Activated CD4-positive, alpha-beta T cell treated with anti-CD3 and anti-CD28 coated beads, Interleukin-2, amount 50 U/mL, for 4 hours (primary cell): Measurements from ENCODE around the gene LAIR1.
"Not testable (repeated sequence)": the region's sequence is repeated elsewhere in the genome, so short reads cannot be mapped to it uniquely, and the experiment has no call there.

ENCODE experiments used
- DNase-seq, 2 experiments: peaks; one replicate each; pipeline ENCODE4 v3.0.0-alpha.2; 2020

LAIR1 gene

GRCh38 chr19:54364775-54365257, at the start of gene LAIR1:
Gene LAIR1 (minus strand): TSS chr19:54364931. CDS start chr19:54364804, 127 bp downstream.
- peak; percentile 35 to 37 for DNase-seq

- DNase-seq, result no peak
Observed at GRCh38 chr19:54414156-54414555, 49.4 kb upstream of the LAIR1 start.

- DNase-seq, result no peak
Observed at GRCh38 chr19:54412877-54413276, 48.1 kb upstream of the LAIR1 start.

- DNase-seq, result no peak
Observed at GRCh38 chr19:54411033-54411432, 46.3 kb upstream of the LAIR1 start.

GRCh38 chr19:54408456-54409026, 43.8 kb upstream of the LAIR1 start:
- DNase-seq, result no peak

GRCh38 chr19:54407780-54408179, 43.0 kb upstream of the LAIR1 start:
- DNase-seq, result no peak

- no peak for DNase-seq
Observed at GRCh38 chr19:54405628-54406027, 40.9 kb upstream of the LAIR1 start.

- no peak for DNase-seq
Observed at GRCh38 chr19:54403054-54403453, 38.3 kb upstream of the LAIR1 start.

GRCh38 chr19:54400913-54401312, 36.2 kb upstream of the LAIR1 start:
- DNase-seq, result no peak

GRCh38 chr19:54399189-54399588, 34.5 kb upstream of the LAIR1 start:
- no peak for DNase-seq

- DNase-seq, result no peak
Observed at GRCh38 chr19:54395685-54396084, 31.0 kb upstream of the LAIR1 start.

- DNase-seq, result no peak
Observed at GRCh38 chr19:54393381-54393780, 28.6 kb upstream of the LAIR1 start.

- no peak for DNase-seq
Observed at GRCh38 chr19:54392105-54392504, 27.4 kb upstream of the LAIR1 start.

- DNase-seq, result no peak
Observed at GRCh38 chr19:54391589-54392061, 26.9 kb upstream of the LAIR1 start.

- DNase-seq, result peak; percentile 58
Observed at GRCh38 chr19:54390942-54391577, 26.3 kb upstream of the LAIR1 start.

- no peak for DNase-seq
Observed at GRCh38 chr19:54389553-54389952, 24.8 kb upstream of the LAIR1 start.

- no peak for DNase-seq
Observed at GRCh38 chr19:54388802-54389139, 24.0 kb upstream of the LAIR1 start.

GRCh38 chr19:54387991-54388801, 23.5 kb upstream of the LAIR1 start:
- peak; percentile 21 to 25 for DNase-seq

GRCh38 chr19:54383330-54383729, 18.6 kb upstream of the LAIR1 start:
- no peak for DNase-seq

GRCh38 chr19:54382041-54382440, 17.3 kb upstream of the LAIR1 start:
- not testable (repeated sequence) for DNase-seq

- DNase-seq, result no peak
Observed at GRCh38 chr19:54380897-54381296, 16.2 kb upstream of the LAIR1 start.

GRCh38 chr19:54379187-54379678, 14.5 kb upstream of the LAIR1 start:
- no peak for DNase-seq

GRCh38 chr19:54376610-54377285, 12.0 kb upstream of the LAIR1 start:
- no peak for DNase-seq
